ENCODE measurements around the gene GLT8D2.
"Not testable (repeated sequence)": the region's sequence is repeated elsewhere in the genome, so short reads cannot be mapped to it uniquely, and the experiment has no call there.

The GLT8D2 gene

GRCh38 chr12:104049278-104049902 is 597 bp downstream of the GLT8D2 start:
- DNase-seq = no peak

- DNase-seq = no peak
Observed at GRCh38 chr12:104048811-104049210, 1.2 kb downstream of the GLT8D2 start.

- DNase-seq = no peak
Observed at GRCh38 chr12:104048162-104048561, 1.8 kb downstream of the GLT8D2 start.

GRCh38 chr12:104046306-104046705 is 3.7 kb downstream of the GLT8D2 start:
- DNase-seq = no peak

GRCh38 chr12:104044158-104044557 is 5.8 kb downstream of the GLT8D2 start:
- no peak for DNase-seq

- DNase-seq = no peak
Observed at GRCh38 chr12:104042580-104042979, 7.4 kb downstream of the GLT8D2 start.

GRCh38 chr12:104039769-104040168 is 10.2 kb downstream of the GLT8D2 start:
- not testable (repeated sequence) for DNase-seq

GRCh38 chr12:104036143-104036542 is 13.8 kb downstream of the GLT8D2 start:
- not testable (repeated sequence) for DNase-seq

- DNase-seq = not testable (repeated sequence)
Observed at GRCh38 chr12:104030596-104030995, 19.4 kb downstream of the GLT8D2 start.

- no peak for DNase-seq
Observed at GRCh38 chr12:104026841-104027599, 23.0 kb downstream of the GLT8D2 start.

GRCh38 chr12:104025771-104026170 is 24.2 kb downstream of the GLT8D2 start:
- DNase-seq = no peak

GRCh38 chr12:104024348-104024747 is 25.6 kb downstream of the GLT8D2 start:
- DNase-seq = no peak

- DNase-seq = no peak
Observed at GRCh38 chr12:104023710-104024109, 26.3 kb downstream of the GLT8D2 start.

- DNase-seq = no peak
Observed at GRCh38 chr12:104022786-104023185, 27.2 kb downstream of the GLT8D2 start.

- DNase-seq = not testable (repeated sequence)
Observed at GRCh38 chr12:104021862-104022261, 28.1 kb downstream of the GLT8D2 start.

- no peak for DNase-seq
Observed at GRCh38 chr12:104012331-104012730, 37.7 kb downstream of the GLT8D2 start.

GRCh38 chr12:104011253-104011652 is 38.7 kb downstream of the GLT8D2 start:
- no peak for DNase-seq

GRCh38 chr12:104010606-104011169 is 39.3 kb downstream of the GLT8D2 start:
- no peak for DNase-seq

GRCh38 chr12:104010121-104010520 is 39.9 kb downstream of the GLT8D2 start:
- no peak for DNase-seq

GRCh38 chr12:104006929-104007328 is 43.1 kb downstream of the GLT8D2 start:
- no peak for DNase-seq

GRCh38 chr12:104003596-104003995 is 46.4 kb downstream of the GLT8D2 start:
- DNase-seq = no peak

- no peak for DNase-seq
Observed at GRCh38 chr12:104002686-104003085, 47.3 kb downstream of the GLT8D2 start.

GRCh38 chr12:104000807-104001434 is 49.1 kb downstream of the GLT8D2 start:
- DNase-seq = no peak

- DNase-seq = no peak
Observed at GRCh38 chr12:103998976-103999375, 51.0 kb downstream of the GLT8D2 start.
